ENCODE data around the gene UNC13B.

The UNC13B gene

DNA sequence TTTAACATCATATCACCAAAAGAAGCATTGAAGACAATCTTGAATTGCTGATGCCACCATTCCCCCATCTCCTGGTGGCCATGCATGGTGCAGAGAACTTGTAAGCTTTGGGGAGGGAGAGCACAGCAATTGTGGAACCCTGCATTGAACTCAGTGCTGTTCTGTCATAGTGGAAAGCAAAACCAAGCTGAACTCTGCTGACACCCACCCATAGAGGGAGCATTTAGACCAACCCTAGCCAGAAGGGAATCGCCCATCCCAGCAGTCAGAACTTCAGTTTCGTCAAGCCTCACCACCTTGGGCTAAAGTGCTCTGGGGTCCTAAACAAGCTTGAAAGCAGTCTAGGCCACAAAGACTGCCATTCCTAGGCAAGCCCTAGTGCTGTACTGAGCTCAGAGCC is 290.7 kb downstream of the UNC13B start:
- no peak for DNase-seq

DNA sequence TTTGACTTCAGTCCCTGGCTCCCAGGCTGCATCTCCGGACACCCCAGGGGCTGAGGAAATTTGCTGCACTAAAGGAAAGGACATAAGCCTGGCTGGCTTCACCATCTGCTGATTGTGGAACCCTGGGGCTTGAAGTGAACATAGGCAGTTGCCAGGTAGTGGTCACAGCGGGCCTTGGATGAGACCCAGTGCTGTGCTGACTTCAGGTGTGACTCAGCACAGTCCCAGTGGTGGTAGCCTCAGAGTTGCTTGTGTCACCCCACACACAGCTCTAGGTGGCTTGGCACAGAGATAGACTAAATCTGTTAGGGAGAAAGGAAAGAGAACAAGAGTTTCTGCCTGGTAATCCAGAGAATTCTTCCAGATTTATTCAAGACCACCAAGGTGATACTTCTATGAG is 292.0 kb downstream of the UNC13B start:
- no peak for DNase-seq
